ENCODE data around the gene PEA15.

The PEA15 gene

DNA sequence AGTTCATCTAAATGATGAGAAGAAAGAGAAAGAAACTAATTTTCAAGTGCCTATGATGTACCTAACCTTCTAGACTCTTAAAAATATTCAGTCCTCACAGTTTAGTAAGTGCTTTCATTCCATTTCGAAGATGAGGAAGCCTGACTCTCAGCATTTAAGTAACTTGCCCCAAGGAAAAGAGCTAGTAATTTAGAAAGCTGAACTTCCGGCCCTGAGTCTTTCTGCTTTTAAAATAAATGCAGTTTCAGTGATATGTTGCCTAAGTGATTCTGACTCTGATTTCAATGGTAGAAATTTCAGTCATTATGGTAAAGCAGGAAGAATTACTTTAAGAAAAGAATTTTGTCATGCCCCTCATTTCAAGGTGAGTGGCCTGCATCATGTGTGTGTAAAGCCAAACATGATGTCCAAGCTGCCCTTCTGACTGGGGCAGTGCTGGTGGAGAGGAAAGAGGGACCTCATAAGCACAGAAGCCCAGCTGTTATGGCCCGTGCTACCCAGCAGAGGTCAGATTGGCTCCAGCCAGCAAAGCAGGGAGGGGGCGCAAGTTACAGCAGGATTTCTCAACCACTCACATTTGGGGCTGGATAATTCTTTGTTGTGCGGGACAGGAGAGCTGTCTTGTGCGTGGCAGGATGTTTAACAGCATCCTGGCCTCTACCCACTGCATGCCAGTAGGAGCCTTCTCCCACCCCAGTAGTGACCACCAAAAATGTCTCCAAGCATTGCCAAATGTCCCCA is 43.0 kb upstream of the PEA15 start:
- Histone ChIP-seq H3K9me2 (ENCODE audit: low read depth, low read length) (no peaks in the 10 kb centered on the region), H3K27me3 (ENCODE audit: insufficient read depth, low read length) (no peaks in the 10 kb centered on the region; the same call in 1 of the 2 replicates), H4K20me1 (ENCODE audit: insufficient read depth, low read length) (no peaks in the 10 kb centered on the region), H3K79me2 (ENCODE audit: insufficient read depth, low read length) (no peaks in the 10 kb centered on the region), H3F3A (ENCODE audit: insufficient read depth, low read length) (no peaks in the 10 kb centered on the region), H2AFZ (ENCODE audit: low read length) (no peak overlapping the region; the same call in 1 of the 2 replicates), H3K9ac (ENCODE audit: low read length) (no peak overlapping the region), H3K9me3 (ENCODE audit: low read length) (no peaks in the 10 kb centered on the region), H3K27ac (ENCODE audit: low read depth, low read length, poor library complexity, severe bottlenecking) (no peak overlapping the region), H3K4me3 (ENCODE audit: low read depth, low read length, poor library complexity, severe bottlenecking) (no peak overlapping the region), H3K4me1 (ENCODE audit: insufficient read depth, low read length, severe bottlenecking) (no peaks in the 10 kb centered on the region), H3K4me2 (ENCODE audit: low read length) (no peak overlapping the region), H3K36me3 (ENCODE audit: insufficient read depth, low read length) (no peaks in the 10 kb centered on the region)
- TF ChIP-seq CTCF (IDR thresholded peaks at IDR 0.05; ENCODE audit: low read length) (peak; percentile 40; the same call in 1 of the 2 replicates), EZH2 (IDR thresholded peaks at IDR 0.05; ENCODE audit: borderline replicate concordance, low read length) (no peak)

- Histone ChIP-seq H3K4me3 (ENCODE audit: low read depth, low read length, poor library complexity, severe bottlenecking) (no peak overlapping the region), H3K4me1 (ENCODE audit: insufficient read depth, low read length, severe bottlenecking) (no peaks in the 10 kb centered on the region), H3F3A (ENCODE audit: insufficient read depth, low read length) (no peaks in the 10 kb centered on the region), H3K9me3 (ENCODE audit: low read length) (no peaks in the 10 kb centered on the region), H3K36me3 (ENCODE audit: insufficient read depth, low read length) (no peaks in the 10 kb centered on the region), H3K27me3 (ENCODE audit: insufficient read depth, low read length) (no peaks in the 10 kb centered on the region; the same call in 1 of the 2 replicates), H3K79me2 (ENCODE audit: insufficient read depth, low read length) (no peaks in the 10 kb centered on the region), H2AFZ (ENCODE audit: low read length) (no peak overlapping the region), H3K4me2 (ENCODE audit: low read length) (no peak overlapping the region), H3K9ac (ENCODE audit: low read length) (no peak overlapping the region), H4K20me1 (ENCODE audit: insufficient read depth, low read length) (no peaks in the 10 kb centered on the region), H3K9me2 (ENCODE audit: low read depth, low read length) (no peaks in the 10 kb centered on the region), H3K27ac (ENCODE audit: low read depth, low read length, poor library complexity, severe bottlenecking) (no peak overlapping the region)
- no peak for TF ChIP-seq CTCF (IDR thresholded peaks at IDR 0.05; ENCODE audit: low read length)
- no peak for TF ChIP-seq EZH2 (IDR thresholded peaks at IDR 0.05; ENCODE audit: borderline replicate concordance, low read length)
Measured at GRCh38 chr1:160162931-160163330, 42.3 kb upstream of the PEA15 start.

GRCh38 chr1:160163615-160164014 is 41.6 kb upstream of the PEA15 start:
- Histone ChIP-seq H3K36me3 (ENCODE audit: insufficient read depth, low read length) (no peaks in the 10 kb centered on the region), H3K79me2 (ENCODE audit: insufficient read depth, low read length) (no peaks in the 10 kb centered on the region), H3K9ac (ENCODE audit: low read length) (no peak overlapping the region), H4K20me1 (ENCODE audit: insufficient read depth, low read length) (no peaks in the 10 kb centered on the region), H3K9me3 (ENCODE audit: low read length) (no peaks in the 10 kb centered on the region), H3F3A (ENCODE audit: insufficient read depth, low read length) (no peaks in the 10 kb centered on the region), H3K4me2 (ENCODE audit: low read length) (no peak overlapping the region), H3K4me1 (ENCODE audit: insufficient read depth, low read length, severe bottlenecking) (no peaks in the 10 kb centered on the region), H2AFZ (ENCODE audit: low read length) (no peak overlapping the region), H3K9me2 (ENCODE audit: low read depth, low read length) (no peaks in the 10 kb centered on the region), H3K27ac (ENCODE audit: low read depth, low read length, poor library complexity, severe bottlenecking) (no peak overlapping the region), H3K27me3 (ENCODE audit: insufficient read depth, low read length) (no peaks in the 10 kb centered on the region; the same call in 1 of the 2 replicates), H3K4me3 (ENCODE audit: low read depth, low read length, poor library complexity, severe bottlenecking) (no peak overlapping the region)
- no peak for TF ChIP-seq EZH2 (IDR thresholded peaks at IDR 0.05; ENCODE audit: borderline replicate concordance, low read length)
- TF ChIP-seq CTCF (IDR thresholded peaks at IDR 0.05; ENCODE audit: low read length) = no peak

Measured in OCI-LY1 (cell line).